ENCODE results near the gene SUN1. TPM values are rescaled to one million over a fixed set of nuclear protein-coding genes. Genes with fewer than 3 reads are reported as not detected.

The SUN1 gene
- total and polyA plus RNA-seq, 2 donors from 2014 or later: 40.4 to 168 TPM

DNA sequence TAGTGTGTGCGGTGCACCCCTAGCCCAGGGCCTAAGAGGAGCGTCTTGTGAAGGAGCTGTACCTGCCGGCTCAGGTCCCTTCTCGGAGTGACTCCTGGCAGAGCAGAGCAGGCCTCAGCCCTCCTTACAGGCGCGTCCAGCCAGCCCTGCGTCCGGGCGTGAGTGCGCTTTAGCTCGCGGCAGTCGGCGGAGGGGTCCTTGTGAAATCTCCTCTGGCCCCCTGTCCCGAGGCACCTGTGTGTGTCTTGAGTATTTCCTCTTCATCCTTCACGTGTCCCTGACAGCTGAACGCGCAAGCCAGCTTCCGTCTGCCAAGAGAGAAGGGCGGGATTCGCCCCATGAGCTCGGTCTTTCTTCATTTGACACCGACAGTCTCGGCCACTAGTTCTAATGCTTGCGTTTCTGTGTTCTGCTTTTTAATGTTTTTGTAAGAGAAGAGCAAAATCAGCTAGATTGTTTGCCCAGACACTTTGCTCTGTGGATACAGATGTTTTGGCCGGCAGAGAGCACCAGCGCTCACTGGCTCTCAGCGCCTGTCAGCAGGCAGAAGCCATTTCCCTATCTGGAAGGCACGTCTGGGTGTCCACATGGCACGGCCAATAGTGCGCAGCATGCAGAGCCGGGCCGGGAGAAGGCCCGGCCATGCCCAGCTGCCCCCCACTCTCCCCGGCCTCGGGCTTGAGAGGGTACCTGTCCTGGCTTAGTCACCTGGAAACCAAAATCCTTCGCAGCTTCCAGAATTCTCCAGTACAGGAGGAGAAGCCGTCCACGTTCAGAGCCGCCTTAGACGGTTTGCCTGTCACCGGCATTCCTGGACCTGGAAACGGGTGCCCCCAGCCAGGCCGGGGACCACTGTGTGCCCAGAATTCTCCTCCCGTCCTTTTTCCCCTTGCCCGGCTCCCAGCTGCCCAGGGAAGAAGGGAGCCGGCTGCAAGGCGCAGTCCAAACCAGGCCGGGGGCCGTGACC, 51.1 kb downstream of the SUN1 start:
- H3K27me3 ChIP-seq (ENCODE audit: control insufficient read depth, insufficient read depth, low read length): no peaks in the 10 kb centered on the region
- FAIRE-seq: no peak
- no peak for TF ChIP-seq CTCF (IDR thresholded peaks at IDR 0.05; ENCODE audit: borderline replicate concordance, extremely low read depth, insufficient read depth)
- peaks cover 0 to 37% (median 12%) of the 10 kb centered on the region in 3 donors for H3K4me1 ChIP-seq (ENCODE audit: control insufficient read depth in 2 of 3, insufficient read depth in 2 of 3, low read depth in 1 of 3, low read length in 3 of 3)
- H3K36me3 ChIP-seq (ENCODE audit: control insufficient read depth in 2 of 3, insufficient read depth in 3 of 3, low read length in 3 of 3): peaks cover 0 to 16% (median 2%) of the 10 kb centered on the region in 3 donors
- intact Hi-C loops (cut with DNase I): no loop called here
- H3K27ac ChIP-seq (ENCODE audit: low read depth in 2 of 2, low read length in 2 of 2): peak overlapping the region in 1 of 2 donors; percentile 23
- no peak overlapping the region for H3K9ac ChIP-seq (ENCODE audit: low read length in 3 of 3)
- no peaks in the 10 kb centered on the region for H3K9me3 ChIP-seq (ENCODE audit: control insufficient read depth in 2 of 3, insufficient read depth in 1 of 3, low read length in 3 of 3)
- no peak overlapping the region for H3K4me3 ChIP-seq (ENCODE audit: low read length in 3 of 3)
- peak in 2 of 5 donors; percentile 35 to 66 for DNase-seq

- peaks cover 0 to 16% (median 4%) of the 10 kb centered on the region in 3 donors for H3K36me3 ChIP-seq (ENCODE audit: control insufficient read depth in 2 of 3, insufficient read depth in 3 of 3, low read length in 3 of 3)
- H3K9me3 ChIP-seq (ENCODE audit: control insufficient read depth in 2 of 3, insufficient read depth in 1 of 3, low read length in 3 of 3): no peaks in the 10 kb centered on the region
- no peak overlapping the region for H3K9ac ChIP-seq (ENCODE audit: low read length in 3 of 3)
- peak in 2 of 5 donors; percentile 36 to 79 for DNase-seq
- no peak overlapping the region for H3K4me3 ChIP-seq (ENCODE audit: low read length in 3 of 3)
- intact Hi-C loops (cut with DNase I): no loop called here
- no peaks in the 10 kb centered on the region for H3K27me3 ChIP-seq (ENCODE audit: control insufficient read depth, insufficient read depth, low read length)
- FAIRE-seq: no peak
- peak overlapping the region in 1 of 2 donors; percentile 32 for H3K27ac ChIP-seq (ENCODE audit: low read depth in 2 of 2, low read length in 2 of 2)
- peaks cover 0 to 32% (median 12%) of the 10 kb centered on the region in 3 donors for H3K4me1 ChIP-seq (ENCODE audit: control insufficient read depth in 2 of 3, insufficient read depth in 2 of 3, low read depth in 1 of 3, low read length in 3 of 3)
- no peak for TF ChIP-seq CTCF (IDR thresholded peaks at IDR 0.05; ENCODE audit: borderline replicate concordance, extremely low read depth, insufficient read depth)
Measured at GRCh38 chr7:884191-885003, 52.1 kb downstream of the SUN1 start.

DNA sequence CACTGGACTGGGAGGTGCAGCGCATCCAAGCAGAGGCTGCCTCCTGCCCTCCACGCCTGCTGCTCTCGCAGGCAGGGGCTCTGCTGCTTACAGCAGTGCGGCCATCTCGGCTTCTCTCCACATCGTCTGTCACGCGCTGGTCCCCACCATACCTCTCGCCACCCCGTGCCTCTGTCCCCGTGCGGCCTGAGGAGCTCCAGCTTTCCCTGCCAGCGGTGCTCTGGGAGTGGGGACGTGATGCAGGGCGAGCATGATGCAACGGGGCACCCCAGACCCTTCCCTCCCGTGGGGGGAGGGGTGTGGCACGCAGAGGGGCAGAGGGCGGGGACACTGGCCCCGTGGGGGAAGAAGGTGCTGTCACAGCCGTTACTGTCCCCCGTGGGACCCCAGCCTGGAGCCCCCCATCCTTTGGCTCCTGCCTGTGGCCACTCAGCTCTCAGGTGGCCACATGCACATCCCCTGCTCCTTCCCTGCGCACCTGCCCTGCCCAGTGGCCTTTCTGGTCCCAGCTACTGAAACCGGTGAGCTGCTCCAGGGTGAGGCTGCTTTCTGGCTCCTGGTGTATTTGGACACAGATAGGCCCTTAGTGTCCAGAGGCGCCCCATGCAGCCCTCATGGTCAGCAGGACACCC, 53.1 kb downstream of the SUN1 start:
- no peak overlapping the region for H3K27ac ChIP-seq (ENCODE audit: low read depth in 2 of 2, low read length in 2 of 2)
- no peak for FAIRE-seq

More for the DNA sequence above, 53.1 kb downstream of the SUN1 start:
- H3K4me3 ChIP-seq (ENCODE audit: low read length in 3 of 3): no peak overlapping the region
- peaks cover 0 to 16% (median 4%) of the 10 kb centered on the region in 3 donors for H3K36me3 ChIP-seq (ENCODE audit: control insufficient read depth in 2 of 3, insufficient read depth in 3 of 3, low read length in 3 of 3)
- no peak overlapping the region for H3K9ac ChIP-seq (ENCODE audit: low read length in 3 of 3)
- peaks cover 0 to 31% (median 12%) of the 10 kb centered on the region in 3 donors for H3K4me1 ChIP-seq (ENCODE audit: control insufficient read depth in 2 of 3, insufficient read depth in 2 of 3, low read depth in 1 of 3, low read length in 3 of 3)
- H3K27me3 ChIP-seq (ENCODE audit: control insufficient read depth, insufficient read depth, low read length): no peaks in the 10 kb centered on the region
- intact Hi-C loops (cut with DNase I): no loop called here
- DNase-seq: peak in 2 of 5 donors; percentile 44 to 51
- no peak for TF ChIP-seq CTCF (IDR thresholded peaks at IDR 0.05; ENCODE audit: borderline replicate concordance, extremely low read depth, insufficient read depth)
- H3K9me3 ChIP-seq (ENCODE audit: control insufficient read depth in 2 of 3, insufficient read depth in 1 of 3, low read length in 3 of 3): no peaks in the 10 kb centered on the region

Data from kidney (tissue), 14 donors.